Loucy (cell line): ENCODE results near the gene SIPA1L3.

Source experiments
- EZH2phosphoT487 ChIP-seq: fragments of 200-600 bp; IDR thresholded peaks from 2 replicates; pipeline ENCODE4 v1.6.1; 2018; ENCODE audit warnings: antibody characterized with exemption, mild to moderate bottlenecking, moderate library complexity, borderline replicate concordance
- TF ChIP-seq, protein P1 (sequence below): fragments of 200-600 bp; sonication (generic); conservative IDR thresholded peaks from 2 replicates; pipeline ENCODE4 v1.5.1; 2014; ENCODE audit warnings: mild to moderate bottlenecking, antibody characterized with exemption, low read length

DNA sequence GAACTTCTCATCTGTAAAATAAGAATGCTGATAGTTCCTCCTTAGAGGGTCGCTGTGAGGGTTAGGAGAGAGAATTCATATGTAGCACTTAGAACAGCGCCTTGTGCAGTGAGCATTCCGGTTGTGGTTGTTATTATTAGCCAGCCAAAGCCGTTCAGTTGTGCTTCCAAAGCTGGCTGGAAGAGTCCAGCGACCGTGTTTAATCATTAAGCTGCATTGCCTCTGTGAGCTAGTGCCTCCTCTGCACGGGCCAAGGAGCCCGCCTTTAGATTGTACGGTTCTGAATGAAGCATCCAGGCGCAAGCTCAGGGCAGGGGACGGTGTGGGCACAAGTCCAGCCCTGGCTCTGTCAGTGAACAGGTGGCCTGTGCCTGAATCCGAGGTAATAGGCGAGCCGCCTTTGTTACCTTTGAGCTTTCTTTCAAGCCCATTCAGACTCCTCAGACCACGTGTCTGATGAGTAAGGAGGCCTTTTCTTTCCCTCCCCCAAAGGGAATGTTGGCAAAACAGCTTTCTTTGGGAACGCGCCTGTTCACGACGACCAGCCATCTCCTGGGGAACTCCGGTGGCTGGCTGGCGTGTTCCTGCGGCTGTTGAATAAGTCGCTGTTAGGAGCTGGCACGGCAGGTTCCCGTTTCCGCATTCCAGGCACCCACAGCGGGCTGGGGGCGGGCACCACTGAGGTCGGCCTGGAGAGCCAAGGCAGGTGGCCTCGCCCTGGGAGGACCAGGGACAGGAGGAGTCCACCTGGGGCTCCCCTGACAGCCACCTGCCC, 25.1 kb downstream of the SIPA1L3 start:
- TF ChIP-seq, protein P1, sequence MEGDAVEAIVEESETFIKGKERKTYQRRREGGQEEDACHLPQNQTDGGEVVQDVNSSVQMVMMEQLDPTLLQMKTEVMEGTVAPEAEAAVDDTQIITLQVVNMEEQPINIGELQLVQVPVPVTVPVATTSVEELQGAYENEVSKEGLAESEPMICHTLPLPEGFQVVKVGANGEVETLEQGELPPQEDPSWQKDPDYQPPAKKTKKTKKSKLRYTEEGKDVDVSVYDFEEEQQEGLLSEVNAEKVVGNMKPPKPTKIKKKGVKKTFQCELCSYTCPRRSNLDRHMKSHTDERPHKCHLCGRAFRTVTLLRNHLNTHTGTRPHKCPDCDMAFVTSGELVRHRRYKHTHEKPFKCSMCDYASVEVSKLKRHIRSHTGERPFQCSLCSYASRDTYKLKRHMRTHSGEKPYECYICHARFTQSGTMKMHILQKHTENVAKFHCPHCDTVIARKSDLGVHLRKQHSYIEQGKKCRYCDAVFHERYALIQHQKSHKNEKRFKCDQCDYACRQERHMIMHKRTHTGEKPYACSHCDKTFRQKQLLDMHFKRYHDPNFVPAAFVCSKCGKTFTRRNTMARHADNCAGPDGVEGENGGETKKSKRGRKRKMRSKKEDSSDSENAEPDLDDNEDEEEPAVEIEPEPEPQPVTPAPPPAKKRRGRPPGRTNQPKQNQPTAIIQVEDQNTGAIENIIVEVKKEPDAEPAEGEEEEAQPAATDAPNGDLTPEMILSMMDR = no peak
- TF ChIP-seq EZH2phosphoT487 = no peak
